Hematopoietic multipotent progenitor cell treated with erythropoietin and hydrocortisone succinate and interleukin-3 and kit ligand, for 6 days (in vitro differentiated cells): ENCODE results near the gene SLC25A34.
A peak's percentile ranks its signal among the peaks of the same experiment; 100 is the strongest.

Experiments
- DNase-seq: peaks from one replicate; pipeline ENCODE4 v3.0.0-alpha.2; 2015

Gene SLC25A34

GRCh38 chr1:15755021-15755645 lies 19.1 kb downstream of the SLC25A34 start:
- DNase-seq: no peak

GRCh38 chr1:15755646-15756040 lies 19.6 kb downstream of the SLC25A34 start:
- peak; percentile 38 for DNase-seq

- DNase-seq: no peak
Measured at GRCh38 chr1:15756143-15757015, 20.3 kb downstream of the SLC25A34 start.

GRCh38 chr1:15757016-15757543 lies 21.0 kb downstream of the SLC25A34 start:
- no peak for DNase-seq

GRCh38 chr1:15757575-15758342 lies 21.7 kb downstream of the SLC25A34 start:
- no peak for DNase-seq

- no peak for DNase-seq
Measured at GRCh38 chr1:15758343-15758931, 22.4 kb downstream of the SLC25A34 start, which contains the start of gene FBLIM1. FBLIM1 (plus strand) TSS chr1:15758795; CDS start chr1:15764984, 6,189 bp downstream.

GRCh38 chr1:15758953-15759661 lies 23.0 kb downstream of the SLC25A34 start:
- DNase-seq: no peak

GRCh38 chr1:15760520-15761211 lies 24.6 kb downstream of the SLC25A34 start:
- DNase-seq: no peak

GRCh38 chr1:15761366-15762128 lies 25.5 kb downstream of the SLC25A34 start:
- DNase-seq: peak; percentile 61

- DNase-seq: no peak
Measured at GRCh38 chr1:15762546-15762945, 26.5 kb downstream of the SLC25A34 start.

- no peak for DNase-seq
Measured at GRCh38 chr1:15764269-15764764, 28.3 kb downstream of the SLC25A34 start.

- no peak for DNase-seq
Measured at GRCh38 chr1:15764890-15765289, 28.8 kb downstream of the SLC25A34 start.

- DNase-seq: no peak
Measured at GRCh38 chr1:15765495-15766194, 29.6 kb downstream of the SLC25A34 start.

- DNase-seq: no peak
Measured at GRCh38 chr1:15767941-15768340, 31.9 kb downstream of the SLC25A34 start.

GRCh38 chr1:15768388-15768787 lies 32.3 kb downstream of the SLC25A34 start:
- DNase-seq: no peak

- DNase-seq: no peak
Measured at GRCh38 chr1:15770313-15770962, 34.4 kb downstream of the SLC25A34 start.

GRCh38 chr1:15771836-15772515 lies 35.9 kb downstream of the SLC25A34 start:
- DNase-seq: no peak

GRCh38 chr1:15775706-15776105 lies 39.6 kb downstream of the SLC25A34 start:
- DNase-seq: no peak
